ENCODE measurements around the gene SNAPC2.

The SNAPC2 gene

DNA sequence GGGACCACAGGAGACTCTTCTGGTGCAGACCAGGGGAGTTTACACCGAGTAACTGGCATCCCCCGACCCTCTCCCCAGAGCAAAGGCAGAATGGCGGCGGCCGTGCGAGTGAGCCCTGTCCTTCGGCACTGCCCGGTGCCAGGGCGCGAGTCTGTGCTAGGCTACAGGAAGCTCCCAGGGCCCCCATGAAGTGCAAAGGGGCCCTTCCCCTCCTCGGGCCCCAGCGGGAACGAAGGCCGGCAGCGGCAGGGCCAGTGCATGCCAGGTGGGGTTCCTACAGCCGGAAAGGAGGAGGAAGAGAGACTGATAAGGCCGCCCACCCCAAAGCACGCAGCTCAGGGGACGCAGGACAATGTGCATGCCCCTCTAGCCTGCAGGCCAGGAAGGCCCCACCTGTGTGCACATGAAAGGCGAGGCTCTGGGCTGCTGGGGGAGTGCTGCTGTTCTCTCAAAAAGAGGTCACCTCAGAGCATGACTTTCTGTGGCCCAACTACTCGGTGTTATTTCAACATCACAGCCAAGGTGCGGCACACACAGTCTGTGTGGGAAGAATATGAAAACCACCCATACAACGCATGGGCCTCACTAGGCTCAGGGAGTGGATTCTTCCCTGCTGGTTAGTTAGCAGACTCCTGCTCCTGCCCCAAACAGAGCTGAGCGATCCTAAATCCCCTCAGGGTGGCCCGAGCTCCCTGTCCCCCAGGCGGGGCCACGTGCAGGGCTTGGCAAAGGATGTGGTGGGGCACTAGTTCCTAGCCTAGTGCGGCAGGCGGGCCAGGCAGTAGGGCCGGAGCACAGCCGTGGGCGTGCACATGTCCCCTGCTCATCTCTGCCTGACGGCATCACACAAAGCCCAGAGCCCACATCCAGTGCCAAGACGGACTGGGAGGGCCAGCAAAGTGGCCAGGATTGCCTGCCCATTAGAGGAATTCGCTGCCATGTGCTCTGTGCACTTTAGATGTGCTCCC is 51.7 kb downstream of the SNAPC2 start:
- TF ChIP-seq, protein P1, sequence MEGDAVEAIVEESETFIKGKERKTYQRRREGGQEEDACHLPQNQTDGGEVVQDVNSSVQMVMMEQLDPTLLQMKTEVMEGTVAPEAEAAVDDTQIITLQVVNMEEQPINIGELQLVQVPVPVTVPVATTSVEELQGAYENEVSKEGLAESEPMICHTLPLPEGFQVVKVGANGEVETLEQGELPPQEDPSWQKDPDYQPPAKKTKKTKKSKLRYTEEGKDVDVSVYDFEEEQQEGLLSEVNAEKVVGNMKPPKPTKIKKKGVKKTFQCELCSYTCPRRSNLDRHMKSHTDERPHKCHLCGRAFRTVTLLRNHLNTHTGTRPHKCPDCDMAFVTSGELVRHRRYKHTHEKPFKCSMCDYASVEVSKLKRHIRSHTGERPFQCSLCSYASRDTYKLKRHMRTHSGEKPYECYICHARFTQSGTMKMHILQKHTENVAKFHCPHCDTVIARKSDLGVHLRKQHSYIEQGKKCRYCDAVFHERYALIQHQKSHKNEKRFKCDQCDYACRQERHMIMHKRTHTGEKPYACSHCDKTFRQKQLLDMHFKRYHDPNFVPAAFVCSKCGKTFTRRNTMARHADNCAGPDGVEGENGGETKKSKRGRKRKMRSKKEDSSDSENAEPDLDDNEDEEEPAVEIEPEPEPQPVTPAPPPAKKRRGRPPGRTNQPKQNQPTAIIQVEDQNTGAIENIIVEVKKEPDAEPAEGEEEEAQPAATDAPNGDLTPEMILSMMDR (IDR thresholded peaks at IDR 0.05; ENCODE audit: control insufficient read depth, extremely low read depth, insufficient read depth): no peak
- DNase-seq (ENCODE audit: low read depth): no peak
- H3K4me3 ChIP-seq (ENCODE audit: low read depth, low read length): no peak overlapping the region

All from LNCaP clone FGC (cell line).